ENCODE results near the gene RAVER2.

Gene RAVER2

DNA sequence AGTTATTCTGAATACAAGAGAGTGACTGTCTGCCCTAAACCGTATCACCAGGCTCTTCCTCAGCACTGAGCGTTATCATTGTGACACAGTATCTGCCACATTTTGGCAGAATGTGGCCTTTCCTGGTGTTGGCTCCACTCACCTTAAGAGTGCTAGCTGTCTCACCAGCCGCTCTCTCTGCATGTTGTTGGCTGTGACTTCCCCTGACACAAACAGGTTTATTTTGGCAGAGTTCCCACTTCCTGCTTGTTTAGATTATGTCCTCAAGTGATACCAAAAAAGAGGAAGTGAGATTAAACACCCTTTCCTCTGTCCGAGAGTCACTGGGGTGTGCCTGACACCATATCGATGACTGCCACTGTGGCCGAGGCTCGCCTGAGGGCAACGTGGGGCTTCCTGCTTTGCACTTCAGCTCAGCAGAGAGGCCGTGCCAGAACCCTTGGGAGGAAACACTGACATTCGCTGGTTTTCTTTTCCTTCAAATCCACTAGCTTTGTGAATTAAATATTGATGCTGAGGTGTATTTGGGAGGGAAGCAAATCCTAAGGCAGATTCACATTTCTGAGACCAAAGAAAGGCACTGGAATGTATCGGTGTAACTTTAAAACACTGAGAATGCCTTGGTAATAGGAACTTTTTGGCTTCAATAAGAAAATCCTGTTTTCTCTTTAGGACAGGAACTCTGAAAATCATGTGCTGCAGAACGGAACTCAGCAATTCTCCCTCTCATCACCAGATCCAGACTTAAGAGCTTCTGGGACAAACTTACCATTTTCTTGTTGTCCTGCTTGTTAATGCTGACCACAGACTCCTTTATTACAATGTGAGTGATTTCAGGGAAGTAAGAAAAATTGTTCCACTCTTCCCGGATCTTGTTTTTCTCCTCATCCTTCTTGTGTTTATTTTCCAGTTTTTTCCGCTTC is 119.4 kb downstream of the RAVER2 start:
- no peak overlapping the region for H3K4me3 ChIP-seq (ENCODE audit: low read length)
- TF ChIP-seq ZNF274 (IDR thresholded peaks at IDR 0.05; ENCODE audit: low read depth, low read length): no peak

DNA sequence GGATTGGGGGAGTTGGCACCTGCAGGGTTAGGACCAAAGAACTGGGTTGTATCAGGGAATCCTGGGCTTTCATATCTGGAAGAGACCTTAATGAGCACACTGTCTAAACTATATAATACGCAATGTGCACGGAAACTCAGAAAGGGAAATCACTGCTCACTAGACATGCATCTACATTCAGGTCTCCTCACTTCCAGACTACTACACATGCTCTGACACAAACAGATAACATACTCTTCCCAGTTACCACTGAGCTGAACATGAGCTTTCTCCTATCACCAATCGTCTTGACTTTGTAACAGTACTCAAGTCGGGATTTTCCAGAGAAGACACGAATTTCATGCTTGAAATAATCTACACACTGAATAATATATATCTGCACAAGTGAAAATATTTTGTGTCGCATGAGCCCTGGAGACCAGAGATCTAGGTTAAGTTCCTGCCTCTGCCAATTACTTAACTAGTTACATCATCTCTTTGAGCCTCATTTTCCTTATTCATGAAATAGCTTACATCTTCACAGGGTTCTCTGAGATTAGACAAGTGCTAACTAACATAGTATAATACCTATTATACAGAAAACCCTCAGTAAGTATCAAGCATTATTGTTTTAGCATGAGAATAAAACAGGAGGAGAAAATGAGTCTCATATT is 120.4 kb downstream of the RAVER2 start:
- no peak for TF ChIP-seq ZNF274 (IDR thresholded peaks at IDR 0.05; ENCODE audit: low read depth, low read length)
- H3K4me3 ChIP-seq (ENCODE audit: low read length): no peak overlapping the region

DNA sequence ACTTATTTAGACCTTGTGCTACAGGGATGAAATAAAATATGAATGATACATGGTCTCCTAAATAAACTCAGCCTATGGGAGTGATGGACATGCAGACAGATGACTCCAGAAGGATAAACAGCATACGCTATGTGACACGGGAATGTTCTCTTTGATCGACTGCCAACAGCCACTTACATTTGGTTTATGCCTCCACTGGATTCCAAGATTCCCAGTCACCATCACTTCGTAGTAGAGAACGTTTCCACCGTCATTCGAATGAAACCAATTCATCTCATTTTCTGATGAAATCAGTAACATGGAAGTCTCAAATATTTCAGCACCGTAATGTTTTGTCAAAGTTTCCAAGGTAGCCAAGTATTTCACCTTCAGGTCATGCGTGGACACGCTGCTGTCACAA is 121.8 kb downstream of the RAVER2 start:
- H3K4me3 ChIP-seq (ENCODE audit: low read length): no peak overlapping the region
- no peak for TF ChIP-seq ZNF274 (IDR thresholded peaks at IDR 0.05; ENCODE audit: low read depth, low read length)

DNA sequence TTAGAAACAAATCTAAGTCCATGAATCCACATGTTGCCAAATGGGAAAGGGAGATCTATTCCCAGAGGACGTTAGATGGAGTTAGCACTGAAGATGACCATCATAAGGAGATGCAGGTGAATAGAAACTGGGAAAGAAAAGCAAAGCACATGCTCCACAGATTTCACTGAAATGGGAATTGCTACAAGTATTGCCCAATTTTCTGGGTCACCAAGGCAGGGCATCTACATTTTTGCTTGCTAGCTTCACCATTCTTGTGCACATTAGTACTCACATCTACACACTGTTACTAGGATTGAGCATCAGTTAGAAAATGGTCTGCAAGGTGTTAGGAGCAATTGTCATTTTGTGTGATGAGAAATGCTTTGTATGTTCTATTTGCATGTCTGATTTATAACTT is 122.4 kb downstream of the RAVER2 start:
- no peak for TF ChIP-seq ZNF274 (IDR thresholded peaks at IDR 0.05; ENCODE audit: low read depth, low read length)
- H3K4me3 ChIP-seq (ENCODE audit: low read length): no peak overlapping the region

DNA sequence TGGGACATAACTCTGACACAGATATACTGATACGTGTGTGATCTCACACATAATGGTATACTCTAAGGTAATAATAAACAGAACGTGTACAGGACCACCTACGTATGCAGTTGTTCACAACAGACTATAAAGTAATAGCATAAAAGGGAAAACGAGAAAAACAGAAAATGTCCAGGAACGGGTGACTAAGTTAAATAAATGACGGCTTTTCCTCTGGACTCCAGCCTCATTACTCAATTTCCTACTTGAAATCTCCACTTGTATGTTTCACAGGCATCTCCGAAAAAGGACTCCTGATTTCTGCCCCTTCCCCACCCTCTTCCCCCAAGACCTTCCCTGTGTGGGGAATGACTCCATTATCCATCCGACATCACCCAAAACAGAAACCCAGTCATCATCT is 126.4 kb downstream of the RAVER2 start:
- TF ChIP-seq ZNF274 (IDR thresholded peaks at IDR 0.05; ENCODE audit: low read depth, low read length): no peak
- no peak overlapping the region for H3K4me3 ChIP-seq (ENCODE audit: low read length)

DNA sequence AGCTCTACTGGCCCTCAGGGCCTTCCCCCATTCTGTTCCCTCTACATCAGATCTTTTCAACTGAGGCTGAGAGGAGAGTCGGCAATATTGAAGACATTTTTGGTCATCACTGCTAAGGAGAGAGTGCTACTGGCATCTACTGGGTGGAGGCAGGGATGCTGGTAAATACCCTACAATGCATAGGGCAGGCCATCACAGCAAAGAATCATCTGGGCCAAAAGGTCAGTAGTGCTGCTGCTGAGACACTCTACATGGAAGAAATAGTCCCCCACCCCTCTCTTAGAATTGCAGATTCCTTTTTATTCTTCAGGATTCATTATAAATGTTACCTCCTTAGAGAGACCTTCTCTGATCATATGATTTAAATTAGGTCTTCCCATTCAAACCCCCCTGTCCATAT is 127.2 kb downstream of the RAVER2 start:
- TF ChIP-seq ZNF274 (IDR thresholded peaks at IDR 0.05; ENCODE audit: low read depth, low read length): no peak
- H3K4me3 ChIP-seq (ENCODE audit: low read length): no peak overlapping the region

DNA sequence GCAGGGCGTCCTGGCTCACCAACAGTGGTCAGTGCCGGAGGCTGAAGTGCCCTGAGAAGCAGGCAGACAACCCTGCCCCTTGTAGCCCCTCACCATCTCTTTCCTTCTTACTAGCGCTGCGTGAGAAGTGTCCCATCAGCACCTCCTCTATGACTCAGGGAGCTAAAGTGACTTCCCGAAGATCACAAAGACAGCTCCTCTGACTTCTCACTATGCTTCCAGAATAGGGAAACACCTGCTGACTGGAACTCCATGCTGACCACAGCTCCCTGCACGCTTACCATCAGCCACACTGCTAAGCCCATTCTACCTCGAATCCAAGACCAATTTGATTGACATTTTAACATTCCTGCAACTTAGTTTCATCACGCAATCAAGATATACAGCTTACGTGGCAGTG is 128.7 kb downstream of the RAVER2 start:
- TF ChIP-seq ZNF274 (IDR thresholded peaks at IDR 0.05; ENCODE audit: low read depth, low read length): no peak
- H3K4me3 ChIP-seq (ENCODE audit: low read length): no peak overlapping the region

DNA sequence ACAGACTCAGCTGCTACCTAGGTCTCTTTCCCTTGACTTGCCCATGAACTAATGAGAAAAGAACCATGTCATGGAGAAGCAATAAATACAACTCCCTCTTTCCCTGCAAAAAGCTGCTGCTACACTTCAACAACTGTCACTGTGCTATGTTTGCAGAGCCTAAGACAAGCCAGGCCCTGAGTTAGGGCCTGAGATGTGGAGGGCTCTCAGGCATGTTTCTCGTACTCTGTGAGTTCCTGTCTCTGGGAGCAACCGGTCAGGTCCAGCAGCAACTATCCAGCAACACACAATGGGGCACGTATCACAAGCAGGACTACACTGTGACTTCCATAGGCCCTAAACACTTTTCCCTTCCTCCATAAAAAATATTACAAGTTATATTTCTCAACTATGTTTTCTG is 129.8 kb downstream of the RAVER2 start:
- no peak overlapping the region for H3K4me3 ChIP-seq (ENCODE audit: low read length)
- no peak for TF ChIP-seq ZNF274 (IDR thresholded peaks at IDR 0.05; ENCODE audit: low read depth, low read length)

DNA sequence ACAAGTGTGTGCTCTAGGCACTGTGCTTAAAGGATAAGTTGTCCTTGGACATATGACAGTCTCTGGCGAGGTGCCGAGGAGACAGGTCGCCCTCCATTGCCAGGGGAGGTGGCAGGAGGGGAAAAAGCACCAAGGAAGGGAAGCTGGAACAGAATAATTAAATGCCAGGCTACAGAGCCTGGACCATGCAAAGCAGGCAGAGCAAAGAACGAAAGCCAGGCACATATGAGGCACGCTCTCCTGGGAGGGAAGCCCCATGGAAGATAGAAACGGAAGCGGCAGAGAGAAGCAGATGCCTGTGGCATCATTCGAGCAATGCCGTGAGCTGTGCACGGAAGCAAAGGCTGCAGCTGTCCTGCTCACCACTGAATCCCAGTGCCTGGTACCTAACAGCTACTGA is 130.2 kb downstream of the RAVER2 start:
- TF ChIP-seq ZNF274 (IDR thresholded peaks at IDR 0.05; ENCODE audit: low read depth, low read length): no peak
- H3K4me3 ChIP-seq (ENCODE audit: low read length): no peak overlapping the region

DNA sequence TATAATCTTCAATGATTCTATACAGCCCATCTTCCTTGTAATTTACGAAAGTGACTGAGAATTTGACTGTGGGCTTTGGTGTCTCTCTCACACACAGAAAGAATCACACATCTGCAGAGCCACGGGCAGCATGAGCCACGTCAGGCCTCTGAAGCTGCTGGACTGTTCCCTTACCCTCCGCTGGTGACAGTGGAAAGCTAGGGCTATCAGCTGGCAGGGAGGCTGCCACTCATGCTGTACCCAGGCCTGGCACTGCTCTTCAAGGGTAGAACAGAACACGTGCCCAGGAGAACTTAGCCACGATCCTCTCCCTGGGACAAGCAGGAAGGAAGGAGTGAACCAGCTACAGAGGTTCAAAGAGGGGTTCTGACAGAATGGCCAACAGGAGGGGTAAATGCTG is 130.7 kb downstream of the RAVER2 start:
- no peak for TF ChIP-seq ZNF274 (IDR thresholded peaks at IDR 0.05; ENCODE audit: low read depth, low read length)
- H3K4me3 ChIP-seq (ENCODE audit: low read length): no peak overlapping the region

DNA sequence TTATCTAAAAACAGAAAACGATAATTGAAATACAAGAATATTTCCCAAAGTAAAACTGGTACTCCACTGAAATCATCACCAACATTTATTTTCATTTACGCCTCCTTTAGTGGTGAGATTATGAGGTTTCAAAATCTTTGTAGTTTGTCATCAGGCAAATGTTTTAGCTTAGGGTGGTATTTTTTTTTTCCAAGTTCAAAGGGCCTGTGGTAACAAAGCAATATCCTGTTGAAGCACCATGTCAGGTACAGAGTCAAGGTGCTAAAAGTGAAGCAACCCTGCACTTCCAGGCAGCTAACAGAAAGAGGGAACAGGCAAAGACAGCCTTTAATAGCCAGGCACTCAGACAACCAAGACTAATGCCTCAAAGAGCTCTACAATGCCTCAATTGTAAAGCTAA is 132.3 kb downstream of the RAVER2 start:
- TF ChIP-seq ZNF274 (IDR thresholded peaks at IDR 0.05; ENCODE audit: low read depth, low read length): no peak
- H3K4me3 ChIP-seq (ENCODE audit: low read length): no peak overlapping the region

DNA sequence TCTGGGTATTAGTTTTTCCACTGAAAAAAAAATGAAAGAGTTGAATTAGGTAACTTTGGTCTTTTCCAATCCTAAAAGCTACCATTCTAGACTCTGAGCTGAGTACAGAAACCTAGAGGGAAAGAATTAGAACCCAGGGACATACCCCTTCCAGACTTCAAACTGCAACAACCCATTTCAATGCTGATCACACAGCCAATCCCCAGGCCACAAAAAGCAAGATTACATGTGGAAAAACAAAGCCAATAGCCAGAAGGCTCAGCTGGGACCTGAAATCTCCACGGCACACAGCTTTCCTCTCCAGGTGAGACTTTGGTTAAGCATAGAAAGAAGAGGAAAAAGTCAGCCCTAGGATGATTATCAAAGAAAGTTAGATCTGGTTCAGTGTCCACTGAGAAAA is 132.7 kb downstream of the RAVER2 start:
- H3K4me3 ChIP-seq (ENCODE audit: low read length): no peak overlapping the region
- no peak for TF ChIP-seq ZNF274 (IDR thresholded peaks at IDR 0.05; ENCODE audit: low read depth, low read length)

DNA sequence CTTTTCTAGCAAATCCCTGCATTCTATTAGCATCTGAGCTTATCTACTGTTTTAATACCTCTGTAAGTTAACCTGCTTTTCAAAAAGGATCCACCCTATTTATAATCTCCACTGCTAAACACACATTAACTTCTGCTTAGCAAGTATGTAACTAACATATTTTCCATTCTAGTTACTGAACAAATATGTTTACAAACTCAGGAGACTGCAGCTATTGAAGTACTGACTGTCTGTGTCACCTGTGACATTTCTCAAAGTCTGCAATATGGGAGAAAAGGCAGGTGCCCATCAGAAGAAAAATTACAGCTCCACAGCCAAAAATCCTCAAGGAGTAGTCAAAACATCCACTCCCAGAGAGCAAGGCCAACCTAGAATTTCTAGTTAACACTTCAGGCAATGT is 133.2 kb downstream of the RAVER2 start:
- TF ChIP-seq ZNF274 (IDR thresholded peaks at IDR 0.05; ENCODE audit: low read depth, low read length): no peak
- no peak overlapping the region for H3K4me3 ChIP-seq (ENCODE audit: low read length)

DNA sequence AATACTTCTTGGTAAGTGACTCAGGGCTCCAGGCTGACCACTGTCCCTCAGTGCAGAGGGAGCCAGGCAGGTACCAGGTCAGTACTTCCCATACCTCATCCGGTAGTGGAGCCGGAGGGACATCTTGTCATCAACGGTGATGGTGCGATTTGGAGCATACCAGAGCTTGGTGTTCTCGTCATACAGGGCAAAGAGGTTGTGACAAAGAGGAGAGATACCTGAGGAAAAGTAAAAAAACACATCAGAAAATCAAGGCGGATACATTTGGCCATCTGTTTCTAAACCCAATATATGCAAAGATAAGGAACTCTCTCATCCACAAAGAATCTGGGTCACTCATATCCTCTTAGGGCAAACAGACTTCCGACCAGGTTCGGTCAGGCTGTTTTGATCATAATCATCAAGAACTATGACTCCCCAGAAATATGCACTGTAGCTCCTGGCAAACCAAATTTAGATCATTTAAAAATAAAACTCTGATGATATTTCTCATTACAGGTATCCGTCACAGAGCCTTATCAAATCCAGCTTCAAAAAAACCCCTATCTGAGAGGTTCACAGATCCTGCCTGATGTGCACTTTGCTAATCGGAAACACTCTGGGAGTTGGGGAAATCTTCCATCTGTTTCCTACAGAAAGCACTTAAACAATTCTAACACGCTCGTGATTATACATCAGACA is 134.2 kb downstream of the RAVER2 start:
- no peak for TF ChIP-seq ZNF274 (IDR thresholded peaks at IDR 0.05; ENCODE audit: low read depth, low read length)
- H3K4me3 ChIP-seq (ENCODE audit: low read length): no peak overlapping the region

DNA sequence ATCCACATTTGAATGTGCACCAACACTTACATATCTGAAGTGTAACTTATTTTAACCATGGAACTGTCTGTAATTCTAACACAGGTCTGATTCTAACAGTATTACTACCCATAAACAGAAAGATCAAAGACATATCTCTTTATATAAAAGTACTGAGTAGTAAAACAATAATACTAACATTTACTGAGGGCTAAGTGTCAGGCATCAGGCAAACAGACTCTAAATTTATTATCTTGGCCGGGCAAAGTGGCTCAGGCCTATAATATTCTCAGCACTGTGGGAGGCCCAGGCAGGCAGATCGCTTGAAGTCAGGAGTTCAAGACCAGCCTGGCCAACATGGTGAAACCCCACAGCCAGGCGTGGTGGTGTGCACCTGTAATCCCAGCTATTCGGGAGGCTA is 135.6 kb downstream of the RAVER2 start:
- no peak for TF ChIP-seq ZNF274 (IDR thresholded peaks at IDR 0.05; ENCODE audit: low read depth, low read length)
- H3K4me3 ChIP-seq (ENCODE audit: low read length): no peak overlapping the region

All from GM08714 (cell line).